Measurements from ENCODE around the gene STPG2.

STPG2 gene

GRCh38 chr4:97761445-97762114 is 381.7 kb downstream of the STPG2 start:
- no peaks in the 10 kb centered on the region for H3K4me1 Mint-ChIP-seq
- no peaks in the 10 kb centered on the region for H3K9me3 Mint-ChIP-seq
- DNase-seq = no peak
- no peaks in the 10 kb centered on the region for H3K36me3 Mint-ChIP-seq
- no peaks in the 10 kb centered on the region for H3K27me3 Mint-ChIP-seq
- H3K4me3 Mint-ChIP-seq = no peak overlapping the region
- CTCF ChIA-PET = no interaction called here
- no peak overlapping the region for H3K27ac Mint-ChIP-seq

DNA sequence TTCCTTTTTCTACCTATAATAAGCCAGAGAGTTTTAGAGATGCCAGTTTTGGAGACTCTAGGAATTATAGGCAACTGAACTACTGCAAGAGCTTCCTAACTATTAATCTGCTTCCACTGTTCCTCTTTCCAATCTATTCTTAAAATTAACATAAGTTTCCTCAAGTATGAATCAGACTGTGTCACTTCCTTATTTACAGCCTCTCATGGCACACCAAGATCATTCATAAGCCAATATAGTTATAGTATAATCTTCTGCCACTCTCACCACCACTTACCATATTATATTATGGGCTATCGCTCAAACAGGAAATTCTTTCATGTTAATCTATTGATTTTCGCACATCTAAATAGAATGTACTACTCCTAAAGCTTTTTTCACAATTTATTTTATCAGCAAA is 383.5 kb downstream of the STPG2 start:
- no peaks in the 10 kb centered on the region for H3K27me3 Mint-ChIP-seq
- no peak overlapping the region for H3K27ac Mint-ChIP-seq
- no peak overlapping the region for H3K4me3 Mint-ChIP-seq
- CTCF ChIA-PET = no interaction called here
- H3K36me3 Mint-ChIP-seq = no peaks in the 10 kb centered on the region
- DNase-seq = no peak
- peaks cover 1% of the 10 kb centered on the region for H3K9me3 Mint-ChIP-seq
- H3K4me1 Mint-ChIP-seq = no peaks in the 10 kb centered on the region

DNA sequence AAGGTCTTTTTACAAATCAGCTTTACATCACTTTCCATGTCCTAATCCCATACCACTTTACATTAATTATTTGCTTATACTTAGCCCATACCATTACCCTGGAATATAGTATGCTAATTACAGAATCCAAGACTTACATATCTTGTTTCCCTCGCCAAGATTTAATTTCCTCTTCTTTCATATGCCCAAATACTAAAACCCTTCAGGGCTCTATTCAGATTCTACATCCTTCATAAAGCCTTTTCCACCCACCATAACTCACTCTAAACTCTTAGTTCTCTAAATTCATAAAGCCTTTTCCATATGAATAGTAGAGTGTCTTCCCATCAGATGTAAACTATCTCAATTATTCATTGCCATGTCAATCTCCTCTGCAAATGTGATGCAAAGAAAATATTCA is 390.7 kb downstream of the STPG2 start:
- H3K4me1 Mint-ChIP-seq = no peaks in the 10 kb centered on the region
- H3K4me3 Mint-ChIP-seq = no peak overlapping the region
- no peaks in the 10 kb centered on the region for H3K36me3 Mint-ChIP-seq
- CTCF ChIA-PET = no interaction called here
- peaks cover 1% of the 10 kb centered on the region for H3K9me3 Mint-ChIP-seq
- DNase-seq = no peak
- H3K27me3 Mint-ChIP-seq = no peaks in the 10 kb centered on the region
- H3K27ac Mint-ChIP-seq = no peak overlapping the region

DNA sequence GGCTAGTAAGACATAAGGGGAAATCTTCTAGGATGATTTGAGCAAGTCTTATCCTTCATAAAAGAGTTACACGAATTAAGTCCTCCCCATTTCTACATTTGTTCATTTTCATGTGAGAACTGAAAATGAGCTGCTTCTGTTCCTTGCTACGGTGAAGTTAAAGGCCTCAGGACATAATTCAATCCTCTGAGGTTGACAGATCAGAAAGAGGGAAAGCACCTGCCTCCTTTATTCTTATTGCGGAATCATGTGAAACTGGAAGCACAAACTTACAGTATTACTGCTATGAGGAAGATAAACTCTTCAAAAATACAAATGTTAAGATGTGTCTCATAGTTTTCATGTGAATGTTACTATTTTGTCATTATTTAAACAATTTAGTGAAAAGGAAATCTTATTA is 395.3 kb downstream of the STPG2 start:
- CTCF ChIA-PET = no interaction called here
- no peaks in the 10 kb centered on the region for H3K9me3 Mint-ChIP-seq
- H3K4me3 Mint-ChIP-seq = no peak overlapping the region
- no peaks in the 10 kb centered on the region for H3K36me3 Mint-ChIP-seq
- H3K27me3 Mint-ChIP-seq = no peaks in the 10 kb centered on the region
- H3K4me1 Mint-ChIP-seq = no peaks in the 10 kb centered on the region
- H3K27ac Mint-ChIP-seq = no peak overlapping the region
- DNase-seq = no peak

DNA sequence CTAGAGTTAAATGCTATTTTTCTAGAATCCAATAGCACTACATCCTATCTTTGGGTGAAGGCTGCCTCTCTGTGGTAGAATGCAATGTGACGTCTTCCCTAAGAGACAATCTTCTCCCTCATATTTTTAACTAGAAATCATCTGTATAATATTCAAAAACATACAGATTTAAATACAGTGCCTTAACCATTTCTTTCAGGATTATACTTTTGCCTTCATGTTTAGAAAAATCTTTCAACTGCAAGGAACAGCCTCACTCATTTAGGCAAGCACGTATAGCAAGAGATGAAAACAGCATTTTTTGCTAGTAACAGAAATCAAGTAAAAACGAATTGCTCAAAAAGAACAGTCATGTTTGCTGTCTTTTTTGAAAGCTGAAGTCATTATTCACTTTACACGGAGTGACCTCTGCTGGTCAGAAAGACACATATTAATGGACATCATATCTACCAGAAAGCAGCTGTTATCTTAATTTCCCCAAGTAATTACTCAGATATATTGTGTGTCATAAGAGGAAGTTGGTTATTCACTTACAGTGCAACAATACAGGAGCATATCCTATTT is 422.3 kb downstream of the STPG2 start:
- DNase-seq = no peak
- no peak overlapping the region for H3K27ac Mint-ChIP-seq
- CTCF ChIA-PET = no interaction called here

GRCh38 chr4:97691111-97691605 is 452.1 kb downstream of the STPG2 start:
- H3K9me3 Mint-ChIP-seq = peaks cover 7% of the 10 kb centered on the region
- no peak overlapping the region for H3K4me3 Mint-ChIP-seq
- DNase-seq = no peak
- no peaks in the 10 kb centered on the region for H3K27me3 Mint-ChIP-seq
- no peaks in the 10 kb centered on the region for H3K36me3 Mint-ChIP-seq
- H3K4me1 Mint-ChIP-seq = no peaks in the 10 kb centered on the region
- no peak overlapping the region for H3K27ac Mint-ChIP-seq
- CTCF ChIA-PET = no interaction called here

More for the DNA sequence above, 422.3 kb downstream of the STPG2 start:
- Mint-ChIP-seq H3K27me3 (no peaks in the 10 kb centered on the region), H3K36me3 (no peaks in the 10 kb centered on the region), H3K9me3 (peaks cover 2% of the 10 kb centered on the region), H3K4me1 (no peaks in the 10 kb centered on the region), H3K4me3 (no peak overlapping the region)

DNA sequence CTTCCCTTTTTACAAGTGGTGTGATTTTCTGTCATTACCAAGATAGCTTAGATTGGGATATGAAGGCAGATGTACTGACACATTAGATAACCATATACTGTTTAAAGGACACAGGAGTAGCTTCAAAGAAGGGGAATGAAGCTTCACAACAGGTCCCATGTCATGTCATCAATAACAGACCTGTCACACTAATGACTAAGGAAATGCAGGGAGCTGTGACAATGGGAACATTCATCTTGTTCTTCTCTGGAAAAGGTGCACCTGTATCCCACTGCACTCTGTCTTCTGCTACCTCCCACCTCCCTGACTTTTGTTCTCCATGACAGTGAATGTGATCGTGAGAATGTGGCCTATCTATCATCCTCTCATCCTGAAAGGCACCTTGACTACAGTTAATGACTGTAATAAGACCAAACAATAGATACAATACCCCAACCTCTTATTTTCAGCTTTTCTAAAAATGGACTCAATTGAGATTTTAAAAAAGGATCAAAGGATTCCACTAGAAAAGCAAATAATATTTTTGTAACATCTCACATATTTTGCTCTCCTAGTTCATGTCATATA is 472.5 kb downstream of the STPG2 start:
- no peak overlapping the region for H3K27ac Mint-ChIP-seq
- no peaks in the 10 kb centered on the region for H3K36me3 Mint-ChIP-seq
- H3K9me3 Mint-ChIP-seq = peaks cover 2% of the 10 kb centered on the region
- no peaks in the 10 kb centered on the region for H3K4me1 Mint-ChIP-seq
- no peaks in the 10 kb centered on the region for H3K27me3 Mint-ChIP-seq
- CTCF ChIA-PET = no interaction called here
- H3K4me3 Mint-ChIP-seq = no peak overlapping the region
- DNase-seq = no peak

GRCh38 chr4:97665553-97665952 is 477.7 kb downstream of the STPG2 start:
- Mint-ChIP-seq H3K36me3 (no peaks in the 10 kb centered on the region), H3K4me1 (no peaks in the 10 kb centered on the region), H3K27ac (no peak overlapping the region), H3K4me3 (no peak overlapping the region), H3K27me3 (no peaks in the 10 kb centered on the region), H3K9me3 (peaks cover 5% of the 10 kb centered on the region)
- CTCF ChIA-PET = no interaction called here
- no peak for DNase-seq

GRCh38 chr4:97664741-97665140 is 478.5 kb downstream of the STPG2 start:
- no peak for DNase-seq
- CTCF ChIA-PET = no interaction called here
- Mint-ChIP-seq H3K27ac (no peak overlapping the region), H3K36me3 (no peaks in the 10 kb centered on the region), H3K9me3 (peaks cover 5% of the 10 kb centered on the region), H3K4me3 (no peak overlapping the region), H3K27me3 (no peaks in the 10 kb centered on the region), H3K4me1 (no peaks in the 10 kb centered on the region)

GRCh38 chr4:97662133-97662532 is 481.1 kb downstream of the STPG2 start:
- H3K27me3 Mint-ChIP-seq = no peaks in the 10 kb centered on the region
- CTCF ChIA-PET = no interaction called here
- no peak overlapping the region for H3K27ac Mint-ChIP-seq
- no peak overlapping the region for H3K4me3 Mint-ChIP-seq
- no peaks in the 10 kb centered on the region for H3K4me1 Mint-ChIP-seq
- no peak for DNase-seq
- H3K9me3 Mint-ChIP-seq = peaks cover 5% of the 10 kb centered on the region
- no peaks in the 10 kb centered on the region for H3K36me3 Mint-ChIP-seq

GRCh38 chr4:97656044-97656720 is 487.1 kb downstream of the STPG2 start:
- no peak overlapping the region for H3K4me3 Mint-ChIP-seq
- no peaks in the 10 kb centered on the region for H3K4me1 Mint-ChIP-seq
- CTCF ChIA-PET = no interaction called here
- H3K27ac Mint-ChIP-seq = no peak overlapping the region
- H3K9me3 Mint-ChIP-seq = no peaks in the 10 kb centered on the region
- DNase-seq = no peak
- H3K27me3 Mint-ChIP-seq = no peaks in the 10 kb centered on the region
- no peaks in the 10 kb centered on the region for H3K36me3 Mint-ChIP-seq

GRCh38 chr4:97653701-97654100 is 489.6 kb downstream of the STPG2 start:
- DNase-seq = no peak
- Mint-ChIP-seq H3K27me3 (no peaks in the 10 kb centered on the region), H3K4me1 (no peaks in the 10 kb centered on the region), H3K36me3 (no peaks in the 10 kb centered on the region), H3K27ac (no peak overlapping the region), H3K4me3 (no peak overlapping the region), H3K9me3 (no peaks in the 10 kb centered on the region)
- CTCF ChIA-PET = no interaction called here

GRCh38 chr4:97646997-97647396 is 496.3 kb downstream of the STPG2 start:
- H3K4me1 Mint-ChIP-seq = no peaks in the 10 kb centered on the region
- CTCF ChIA-PET = no interaction called here
- H3K27ac Mint-ChIP-seq = no peak overlapping the region
- no peak overlapping the region for H3K4me3 Mint-ChIP-seq
- H3K36me3 Mint-ChIP-seq = no peaks in the 10 kb centered on the region
- H3K27me3 Mint-ChIP-seq = no peaks in the 10 kb centered on the region
- no peaks in the 10 kb centered on the region for H3K9me3 Mint-ChIP-seq
- no peak for DNase-seq

- Mint-ChIP-seq H3K4me1 (no peaks in the 10 kb centered on the region), H3K36me3 (no peaks in the 10 kb centered on the region), H3K27me3 (no peaks in the 10 kb centered on the region), H3K27ac (no peak overlapping the region), H3K4me3 (no peak overlapping the region), H3K9me3 (no peaks in the 10 kb centered on the region)
- no peak for DNase-seq
- CTCF ChIA-PET = no interaction called here
These were observed 498.0 kb downstream of the STPG2 start for GRCh38 chr4:97645071-97645821.
